MV-4-11 (cell line): Measurements from ENCODE around the gene HOXB8.
A peak's percentile ranks its signal among the peaks of the same experiment; 100 is the strongest.

ENCODE experiments used
- DNase-seq: peaks from one replicate; lab custom pipeline; 2025; lab: John Stamatoyannopoulos, UW

The HOXB8 gene

GRCh38 chr17:48596000-48596734 is 18.9 kb downstream of the HOXB8 start:
- DNase-seq, result no peak

- DNase-seq, result no peak
Measured at GRCh38 chr17:48595278-48595999, 19.7 kb downstream of the HOXB8 start.

GRCh38 chr17:48594538-48595277 is 20.4 kb downstream of the HOXB8 start:
- DNase-seq, result no peak

GRCh38 chr17:48593840-48594537 is 21.1 kb downstream of the HOXB8 start:
- DNase-seq, result peak; percentile 46

GRCh38 chr17:48593126-48593829 is 21.8 kb downstream of the HOXB8 start, which contains the start of gene HOXB5:
TSS of gene HOXB5 (minus strand) at chr17:48593779. CDS start at chr17:48593682, 97 bp downstream.
- DNase-seq, result no peak

- DNase-seq, result no peak
Measured at GRCh38 chr17:48592577-48592976, 22.5 kb downstream of the HOXB8 start.

GRCh38 chr17:48592057-48592514 is 23.0 kb downstream of the HOXB8 start:
- DNase-seq, result no peak

GRCh38 chr17:48591255-48592056 is 23.6 kb downstream of the HOXB8 start:
- no peak for DNase-seq

GRCh38 chr17:48590607-48591161 is 24.4 kb downstream of the HOXB8 start:
- no peak for DNase-seq

GRCh38 chr17:48589831-48590606 is 25.1 kb downstream of the HOXB8 start, which contains the start of gene HOXB3:
TSS of gene HOXB3 (minus strand) at chr17:48590241. CDS start at chr17:48552474, 37,767 bp downstream.
- no peak for DNase-seq

GRCh38 chr17:48589060-48589830 is 25.8 kb downstream of the HOXB8 start:
- DNase-seq, result no peak

- DNase-seq, result no peak
Measured at GRCh38 chr17:48588528-48588927, 26.6 kb downstream of the HOXB8 start.

GRCh38 chr17:48588074-48588415 is 27.0 kb downstream of the HOXB8 start:
- DNase-seq, result no peak

GRCh38 chr17:48587276-48588073 is 27.6 kb downstream of the HOXB8 start:
- DNase-seq, result peak; percentile 29

- DNase-seq, result no peak
Measured at GRCh38 chr17:48586355-48587258, 28.5 kb downstream of the HOXB8 start.

GRCh38 chr17:48584223-48584741 is 30.8 kb downstream of the HOXB8 start:
- DNase-seq, result no peak
